Astrocyte of the spinal cord (primary cell): ENCODE measurements around the gene ATP5IF1.

ENCODE experiments used
- DNase-seq: peaks from one replicate; pipeline ENCODE4 v3.0.0; 2011; ENCODE audit warnings: low read depth, low spot score
- H3K4me3 ChIP-seq: 2 replicates; pipeline ENCODE4 v1.5.1; 2011; ENCODE audit warnings: low read depth, mild to moderate bottlenecking, low read length, moderate library complexity
- in situ Hi-C: cut with HindIII; loops from 2 replicates; pipeline ENCODE4 v1.10.0; 2017; ENCODE audit warnings: low sequenced_read_pairs
- TF ChIP-seq, protein P1 (sequence below): IDR thresholded peaks from 2 replicates; pipeline ENCODE4 v1.5.1; 2012; ENCODE audit warnings: low read depth, mild to moderate bottlenecking, low read length, inconsistent platforms

The ATP5IF1 gene

DNA sequence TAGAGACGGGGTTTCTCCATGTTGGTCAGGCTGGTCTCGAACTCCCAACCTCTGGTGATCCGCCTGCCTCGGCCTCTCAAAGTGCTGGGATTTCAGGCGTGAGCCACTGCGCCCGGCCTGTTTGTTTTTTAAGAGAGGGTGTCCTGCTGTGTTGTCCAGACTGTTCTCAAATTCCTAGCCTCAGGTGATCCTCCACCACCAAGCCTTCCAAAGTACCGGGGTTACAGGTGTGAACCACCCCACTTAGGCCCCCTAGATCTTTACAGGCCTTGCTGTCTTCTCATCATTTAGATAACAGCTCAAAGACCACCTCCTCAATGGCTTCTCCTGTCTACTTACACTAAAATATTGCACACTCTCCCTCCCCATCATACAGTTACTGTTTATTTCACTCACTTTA lies 29.7 kb downstream of the ATP5IF1 start:
- H3K4me3 ChIP-seq, result no peak overlapping the region
- DNase-seq, result no peak
- in situ Hi-C loops, result no loop called here
- TF ChIP-seq, protein P1, sequence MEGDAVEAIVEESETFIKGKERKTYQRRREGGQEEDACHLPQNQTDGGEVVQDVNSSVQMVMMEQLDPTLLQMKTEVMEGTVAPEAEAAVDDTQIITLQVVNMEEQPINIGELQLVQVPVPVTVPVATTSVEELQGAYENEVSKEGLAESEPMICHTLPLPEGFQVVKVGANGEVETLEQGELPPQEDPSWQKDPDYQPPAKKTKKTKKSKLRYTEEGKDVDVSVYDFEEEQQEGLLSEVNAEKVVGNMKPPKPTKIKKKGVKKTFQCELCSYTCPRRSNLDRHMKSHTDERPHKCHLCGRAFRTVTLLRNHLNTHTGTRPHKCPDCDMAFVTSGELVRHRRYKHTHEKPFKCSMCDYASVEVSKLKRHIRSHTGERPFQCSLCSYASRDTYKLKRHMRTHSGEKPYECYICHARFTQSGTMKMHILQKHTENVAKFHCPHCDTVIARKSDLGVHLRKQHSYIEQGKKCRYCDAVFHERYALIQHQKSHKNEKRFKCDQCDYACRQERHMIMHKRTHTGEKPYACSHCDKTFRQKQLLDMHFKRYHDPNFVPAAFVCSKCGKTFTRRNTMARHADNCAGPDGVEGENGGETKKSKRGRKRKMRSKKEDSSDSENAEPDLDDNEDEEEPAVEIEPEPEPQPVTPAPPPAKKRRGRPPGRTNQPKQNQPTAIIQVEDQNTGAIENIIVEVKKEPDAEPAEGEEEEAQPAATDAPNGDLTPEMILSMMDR, result no peak

DNA sequence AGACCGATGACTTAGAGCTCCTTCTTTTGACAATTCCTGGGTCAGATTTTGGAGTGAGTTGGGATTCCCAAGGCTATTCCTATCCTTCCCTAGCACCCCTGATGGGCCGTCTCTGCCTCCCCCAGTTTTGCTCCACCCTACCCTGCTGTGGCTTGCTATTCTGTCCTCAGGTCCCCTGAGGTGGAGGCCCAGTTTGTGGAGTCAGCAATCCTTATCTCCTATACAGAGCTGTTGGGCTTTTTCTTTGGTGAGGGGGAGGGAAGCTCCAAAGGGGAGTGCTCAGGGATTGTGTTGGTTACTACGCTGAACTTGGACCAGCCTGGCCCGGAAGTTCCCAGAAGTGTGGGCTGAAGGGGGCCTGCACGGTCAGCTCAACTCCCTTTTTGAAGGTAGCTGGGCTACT lies 31.0 kb downstream of the ATP5IF1 start:
- no peak for DNase-seq
- no peak overlapping the region for H3K4me3 ChIP-seq
- TF ChIP-seq, protein P1, result no peak
- in situ Hi-C loops, result no loop called here

- no peak for DNase-seq
- in situ Hi-C loops, result no loop called here
- no peak overlapping the region for H3K4me3 ChIP-seq
- TF ChIP-seq, protein P1, result no peak
Observed at GRCh38 chr1:28267633-28268032, 31.7 kb downstream of the ATP5IF1 start.

DNA sequence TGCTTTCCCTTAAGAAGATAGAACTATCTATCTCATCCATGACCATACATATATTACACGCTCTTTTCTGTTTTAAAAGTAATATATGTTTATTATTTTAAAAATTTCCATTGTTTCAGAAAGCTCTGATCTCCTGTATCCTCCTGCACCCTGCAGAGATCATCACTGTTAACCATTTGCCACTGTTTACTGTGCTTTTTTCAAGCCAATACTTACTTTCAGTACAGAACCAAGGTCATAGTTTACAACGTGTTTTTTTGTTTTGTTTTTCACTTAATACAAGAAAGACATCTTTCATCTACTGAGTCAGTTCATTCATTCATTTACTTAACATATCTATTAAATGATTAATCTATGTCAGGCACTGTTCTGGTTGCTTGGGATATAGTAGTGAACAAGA lies 33.6 kb downstream of the ATP5IF1 start:
- TF ChIP-seq, protein P1, result no peak
- in situ Hi-C loops, result no loop called here

DNA sequence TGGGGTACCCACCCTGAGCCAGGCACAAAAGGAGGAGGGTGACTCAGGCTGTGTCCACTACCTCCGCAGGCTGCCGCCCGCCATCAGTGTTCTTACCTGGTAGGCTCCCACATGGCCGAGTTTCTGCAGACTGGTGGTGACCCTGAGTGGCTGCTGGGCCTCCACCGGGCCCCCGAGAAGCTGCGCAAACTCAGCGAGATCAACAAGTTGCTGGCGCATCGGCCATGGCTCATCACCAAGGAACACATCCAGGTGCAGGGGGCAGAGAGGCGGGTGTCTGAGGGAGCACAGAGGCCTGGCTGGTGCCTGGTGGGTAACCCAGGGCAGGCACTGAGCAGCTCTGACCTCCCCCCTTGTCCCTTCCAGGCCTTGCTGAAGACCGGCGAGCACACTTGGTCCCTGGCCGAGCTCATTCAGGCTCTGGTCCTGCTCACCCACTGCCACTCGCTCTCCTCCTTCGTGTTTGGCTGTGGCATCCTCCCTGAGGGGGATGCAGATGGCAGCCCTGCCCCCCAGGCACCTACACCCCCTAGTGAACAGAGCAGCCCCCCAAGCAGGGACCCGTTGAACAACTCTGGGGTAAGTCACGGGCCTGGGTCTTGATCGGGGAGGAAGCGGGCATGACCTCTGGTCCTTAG lies 36.4 kb downstream of the ATP5IF1 start:
- H3K4me3 ChIP-seq, result no peak overlapping the region
- in situ Hi-C loops, result no loop called here
- TF ChIP-seq, protein P1, result no peak
- no peak for DNase-seq

More for the DNA sequence above, 33.6 kb downstream of the ATP5IF1 start:
- no peak overlapping the region for H3K4me3 ChIP-seq
- DNase-seq, result no peak

GRCh38 chr1:28273216-28273860 lies 37.4 kb downstream of the ATP5IF1 start:
- DNase-seq, result no peak
- TF ChIP-seq, protein P1, result no peak
- in situ Hi-C loops, result no loop called here
- no peak overlapping the region for H3K4me3 ChIP-seq
